Erythroblast (primary cell): ENCODE results near the gene TRIM63.

Source experiments
- GATA1 ChIP-seq: IDR thresholded peaks from 2 replicates; pipeline ENCODE4 v1.6.1; 2011; ENCODE audit warnings: low read depth, mild to moderate bottlenecking, control low read depth, low read length, moderate library complexity
- POLR2A ChIP-seq: IDR thresholded peaks from 2 replicates; pipeline ENCODE4 v1.6.1; 2011; ENCODE audit warnings: mild to moderate bottlenecking, low read length

DNA sequence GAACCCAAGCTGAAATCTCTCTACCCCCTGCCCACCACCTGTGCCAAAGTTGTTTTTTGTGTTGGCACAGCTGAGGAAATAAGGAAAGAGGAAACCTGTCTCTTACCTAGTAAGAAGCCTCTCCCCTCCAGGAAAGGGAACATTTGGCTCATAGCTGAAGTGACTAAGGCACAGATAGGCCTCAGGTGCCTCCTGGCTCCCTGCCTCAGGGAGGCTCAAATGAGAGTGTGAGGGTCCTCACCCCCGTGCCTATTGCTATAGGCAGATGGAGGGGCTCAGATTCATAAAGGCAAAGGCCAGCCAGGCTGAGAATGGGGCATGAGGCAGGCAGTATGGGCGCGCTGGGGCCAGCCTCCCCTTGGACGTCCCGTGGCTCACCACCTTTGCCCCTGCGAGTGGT lies 29.0 kb downstream of the TRIM63 start:
- no peak for TF ChIP-seq POLR2A
- no peak for TF ChIP-seq GATA1
